Measurements from ENCODE around the gene CHD1L.

DNA sequence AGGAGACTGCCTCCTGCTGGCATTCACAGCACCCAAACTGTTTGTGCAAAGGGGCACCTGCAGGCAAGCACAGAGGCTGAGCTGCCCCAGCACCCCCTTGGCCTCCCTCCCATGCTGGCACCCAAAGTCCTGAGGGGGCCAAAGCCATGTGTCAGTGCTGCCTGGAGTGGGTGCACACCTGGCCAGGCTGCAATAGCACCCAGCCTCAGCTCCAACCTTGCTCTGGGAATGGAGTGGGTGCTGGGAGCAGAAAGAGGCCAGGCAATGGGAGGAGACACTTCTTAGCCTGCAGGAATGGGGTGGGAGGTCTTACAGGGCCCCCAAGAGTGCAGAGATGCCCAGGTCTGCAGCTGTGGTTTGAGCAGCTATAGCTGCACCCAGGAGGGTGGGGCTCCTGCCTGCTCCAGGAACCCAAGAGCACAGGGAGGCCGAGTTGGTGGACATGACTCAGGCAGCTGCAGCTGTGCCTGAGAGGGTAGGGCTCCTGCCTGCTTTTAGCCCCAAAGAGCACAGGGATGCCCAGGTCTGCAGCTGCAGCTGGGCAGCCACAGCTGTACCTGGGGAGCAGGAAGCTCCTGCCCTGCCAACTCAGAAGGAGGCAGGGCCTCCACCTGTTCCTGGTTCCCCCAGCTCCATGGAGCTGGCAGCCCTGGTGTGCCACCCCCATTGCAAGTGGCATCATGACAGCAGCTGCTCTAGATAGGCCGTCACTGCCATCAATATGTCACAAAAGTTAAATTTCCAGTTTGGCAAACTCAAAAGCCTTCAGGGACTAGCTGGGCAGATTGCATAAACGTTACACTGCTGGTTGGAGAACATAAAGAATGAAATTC, 5.3 kb upstream of the CHD1L start:
- TF ChIP-seq POLR2AphosphoS5 (IDR thresholded peaks at IDR 0.05; ENCODE audit: low read depth, low read length) (no peak), TAF1 (IDR thresholded peaks at IDR 0.05; ENCODE audit: borderline replicate concordance, insufficient read depth, low read length) (no peak), SIN3A (IDR thresholded peaks at IDR 0.05; ENCODE audit: borderline replicate concordance, insufficient read depth, low read length) (no peak)
- TF ChIP-seq, protein P1, sequence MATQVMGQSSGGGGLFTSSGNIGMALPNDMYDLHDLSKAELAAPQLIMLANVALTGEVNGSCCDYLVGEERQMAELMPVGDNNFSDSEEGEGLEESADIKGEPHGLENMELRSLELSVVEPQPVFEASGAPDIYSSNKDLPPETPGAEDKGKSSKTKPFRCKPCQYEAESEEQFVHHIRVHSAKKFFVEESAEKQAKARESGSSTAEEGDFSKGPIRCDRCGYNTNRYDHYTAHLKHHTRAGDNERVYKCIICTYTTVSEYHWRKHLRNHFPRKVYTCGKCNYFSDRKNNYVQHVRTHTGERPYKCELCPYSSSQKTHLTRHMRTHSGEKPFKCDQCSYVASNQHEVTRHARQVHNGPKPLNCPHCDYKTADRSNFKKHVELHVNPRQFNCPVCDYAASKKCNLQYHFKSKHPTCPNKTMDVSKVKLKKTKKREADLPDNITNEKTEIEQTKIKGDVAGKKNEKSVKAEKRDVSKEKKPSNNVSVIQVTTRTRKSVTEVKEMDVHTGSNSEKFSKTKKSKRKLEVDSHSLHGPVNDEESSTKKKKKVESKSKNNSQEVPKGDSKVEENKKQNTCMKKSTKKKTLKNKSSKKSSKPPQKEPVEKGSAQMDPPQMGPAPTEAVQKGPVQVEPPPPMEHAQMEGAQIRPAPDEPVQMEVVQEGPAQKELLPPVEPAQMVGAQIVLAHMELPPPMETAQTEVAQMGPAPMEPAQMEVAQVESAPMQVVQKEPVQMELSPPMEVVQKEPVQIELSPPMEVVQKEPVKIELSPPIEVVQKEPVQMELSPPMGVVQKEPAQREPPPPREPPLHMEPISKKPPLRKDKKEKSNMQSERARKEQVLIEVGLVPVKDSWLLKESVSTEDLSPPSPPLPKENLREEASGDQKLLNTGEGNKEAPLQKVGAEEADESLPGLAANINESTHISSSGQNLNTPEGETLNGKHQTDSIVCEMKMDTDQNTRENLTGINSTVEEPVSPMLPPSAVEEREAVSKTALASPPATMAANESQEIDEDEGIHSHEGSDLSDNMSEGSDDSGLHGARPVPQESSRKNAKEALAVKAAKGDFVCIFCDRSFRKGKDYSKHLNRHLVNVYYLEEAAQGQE (IDR thresholded peaks at IDR 0.05; ENCODE audit: insufficient read depth in 1 of 2, low read depth in 2 of 2, low read length in 2 of 2): no peak
